Vagina (tissue), 2 donors: ENCODE data around the gene SGMS2.

Experiments
- CTCF ChIP-seq, 3 experiments: fragments of 450-650 bp in 2 of 3; fragments of 200-600 bp in 1 of 3; sonication (generic) in 1 of 3; IDR thresholded peaks; one replicate each; pipeline ENCODE4 v1.5.1; 2017 to 2019; ENCODE audit warnings: antibody characterized with exemption in 3 of 3, mild to moderate bottlenecking in 2 of 3, moderate library complexity in 2 of 3
- POLR2A ChIP-seq, 2 donors: fragments of 450-650 bp; IDR thresholded peaks; one replicate each; pipeline ENCODE4 v1.6.1; 2017; ENCODE audit warnings: antibody characterized with exemption in 2 of 2, mild to moderate bottlenecking in 2 of 2, moderate library complexity in 2 of 2

GRCh38 chr4:107945809-107946208 is 121.1 kb downstream of the SGMS2 start:
- no peak for TF ChIP-seq CTCF (IDR thresholded peaks at IDR 0.05)
- no peak for TF ChIP-seq POLR2A (IDR thresholded peaks at IDR 0.05)
